Thyroid gland (tissue), 4 donors: Measurements from ENCODE around the gene GABARAPL2.

Source experiments
- POLR2A ChIP-seq, 2 donors: fragments of 450-650 bp; IDR thresholded peaks; one replicate each; pipeline ENCODE4 v1.6.1; 2017; ENCODE audit warnings: antibody characterized with exemption in 2 of 2, mild to moderate bottlenecking in 2 of 2, moderate library complexity in 1 of 2
- TF ChIP-seq, protein P1 (sequence below), 6 experiments: fragments of 200-600 bp in 3 of 6; fragments of 450-650 bp in 3 of 6; sonication (generic) in 3 of 6; IDR thresholded peaks; one replicate each; pipeline ENCODE4 v1.5.1; 2016 to 2019; ENCODE audit warnings: antibody characterized with exemption in 6 of 6, mild to moderate bottlenecking in 2 of 6, inconsistent platforms in 1 of 6, moderate library complexity in 1 of 6

DNA sequence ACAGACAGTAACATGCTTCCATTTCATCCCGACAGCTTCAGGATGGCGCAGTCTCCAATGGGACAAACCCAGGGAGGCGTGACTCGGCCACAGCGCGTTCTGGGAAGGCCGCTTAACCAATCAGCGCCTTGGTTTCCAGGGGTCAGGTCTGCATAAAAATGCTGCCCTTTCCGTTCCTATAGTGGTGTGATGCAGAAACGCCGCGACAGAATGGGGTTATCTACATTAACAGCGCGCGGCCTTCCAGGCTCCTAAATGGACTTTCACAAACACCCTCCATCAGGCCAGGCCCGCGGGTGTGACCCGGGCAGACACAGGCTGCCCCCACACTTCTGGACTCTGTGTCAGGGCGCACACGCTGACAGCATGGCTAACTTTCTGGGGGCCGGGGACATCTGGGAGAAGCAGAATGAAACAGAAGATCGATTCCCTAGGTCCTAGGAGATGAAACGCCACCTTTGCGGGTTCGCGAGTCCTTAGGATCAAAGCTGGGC is 10.9 kb upstream of the GABARAPL2 start:
- TF ChIP-seq, protein P1, sequence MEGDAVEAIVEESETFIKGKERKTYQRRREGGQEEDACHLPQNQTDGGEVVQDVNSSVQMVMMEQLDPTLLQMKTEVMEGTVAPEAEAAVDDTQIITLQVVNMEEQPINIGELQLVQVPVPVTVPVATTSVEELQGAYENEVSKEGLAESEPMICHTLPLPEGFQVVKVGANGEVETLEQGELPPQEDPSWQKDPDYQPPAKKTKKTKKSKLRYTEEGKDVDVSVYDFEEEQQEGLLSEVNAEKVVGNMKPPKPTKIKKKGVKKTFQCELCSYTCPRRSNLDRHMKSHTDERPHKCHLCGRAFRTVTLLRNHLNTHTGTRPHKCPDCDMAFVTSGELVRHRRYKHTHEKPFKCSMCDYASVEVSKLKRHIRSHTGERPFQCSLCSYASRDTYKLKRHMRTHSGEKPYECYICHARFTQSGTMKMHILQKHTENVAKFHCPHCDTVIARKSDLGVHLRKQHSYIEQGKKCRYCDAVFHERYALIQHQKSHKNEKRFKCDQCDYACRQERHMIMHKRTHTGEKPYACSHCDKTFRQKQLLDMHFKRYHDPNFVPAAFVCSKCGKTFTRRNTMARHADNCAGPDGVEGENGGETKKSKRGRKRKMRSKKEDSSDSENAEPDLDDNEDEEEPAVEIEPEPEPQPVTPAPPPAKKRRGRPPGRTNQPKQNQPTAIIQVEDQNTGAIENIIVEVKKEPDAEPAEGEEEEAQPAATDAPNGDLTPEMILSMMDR (IDR thresholded peaks at IDR 0.05) = no peak
- peak in 1 of 2 donors; percentile 26 for TF ChIP-seq POLR2A (IDR thresholded peaks at IDR 0.05)
